Measurements from ENCODE around the gene ZSWIM7.
"Not testable (repeated sequence)": the region's sequence is repeated elsewhere in the genome, so short reads cannot be mapped to it uniquely, and the experiment has no call there.

Gene ZSWIM7

GRCh38 chr17:15996322-15996721 lies 3.2 kb downstream of the ZSWIM7 start:
- H3K36me3 Mint-ChIP-seq (ENCODE audit: low read depth) = peaks cover 39% of the 10 kb centered on the region
- no peak overlapping the region for H3K27ac Mint-ChIP-seq
- no peak overlapping the region for H3K4me3 Mint-ChIP-seq
- H3K27me3 Mint-ChIP-seq (ENCODE audit: low read depth, poor library complexity) = no peaks in the 10 kb centered on the region
- H3K4me1 Mint-ChIP-seq = peaks cover 10% of the 10 kb centered on the region
- DNase-seq = no peak
- TF ChIP-seq CTCF (IDR thresholded peaks at IDR 0.05) = no peak
- H3K9me3 Mint-ChIP-seq = peaks cover 5% of the 10 kb centered on the region

- H3K4me3 Mint-ChIP-seq = no peak overlapping the region
- peaks cover 74% of the 10 kb centered on the region for H3K36me3 Mint-ChIP-seq (ENCODE audit: low read depth)
- peaks cover 10% of the 10 kb centered on the region for H3K9me3 Mint-ChIP-seq
- DNase-seq = no peak
- TF ChIP-seq CTCF (IDR thresholded peaks at IDR 0.05) = no peak
- no peaks in the 10 kb centered on the region for H3K27me3 Mint-ChIP-seq (ENCODE audit: low read depth, poor library complexity)
- no peaks in the 10 kb centered on the region for H3K4me1 Mint-ChIP-seq
- H3K27ac Mint-ChIP-seq = peak overlapping the region; percentile 86
Observed at GRCh38 chr17:15981646-15982580, 17.6 kb downstream of the ZSWIM7 start.

GRCh38 chr17:15981208-15981607 lies 18.3 kb downstream of the ZSWIM7 start:
- Mint-ChIP-seq H3K36me3 (ENCODE audit: low read depth) (peaks cover 71% of the 10 kb centered on the region), H3K4me1 (no peaks in the 10 kb centered on the region), H3K4me3 (no peak overlapping the region), H3K27me3 (ENCODE audit: low read depth, poor library complexity) (no peaks in the 10 kb centered on the region), H3K27ac (peak overlapping the region; percentile 22), H3K9me3 (peaks cover 10% of the 10 kb centered on the region)
- DNase-seq = no peak
- TF ChIP-seq CTCF (IDR thresholded peaks at IDR 0.05) = no peak

- not testable (repeated sequence) for H3K4me3 Mint-ChIP-seq; H3K9me3 Mint-ChIP-seq; DNase-seq; H3K4me1 Mint-ChIP-seq; H3K27me3 Mint-ChIP-seq (ENCODE audit: low read depth, poor library complexity); H3K27ac Mint-ChIP-seq
- H3K36me3 Mint-ChIP-seq (ENCODE audit: low read depth) = peaks cover 72% of the 10 kb centered on the region
Observed at GRCh38 chr17:15979013-15979412, 20.5 kb downstream of the ZSWIM7 start.

DNA sequence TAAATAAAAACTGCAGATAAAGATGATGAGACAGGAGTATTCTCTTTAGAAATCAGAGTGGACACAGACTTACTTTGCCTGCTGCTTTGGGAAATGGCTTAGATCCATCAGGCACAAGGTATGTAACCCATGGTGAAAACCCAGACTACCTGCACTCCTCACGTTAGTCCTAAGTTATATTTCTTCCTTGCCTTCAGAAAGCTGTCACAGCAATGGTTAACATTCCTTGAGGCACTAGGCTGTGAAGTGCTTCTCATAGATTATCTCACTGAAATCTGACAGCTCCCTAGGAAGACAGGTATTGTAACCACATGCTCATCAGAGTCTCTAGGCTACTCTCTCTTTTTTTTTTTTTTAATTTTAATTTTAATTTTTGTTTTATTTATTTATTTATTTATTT lies 20.9 kb downstream of the ZSWIM7 start:
- H3K27me3 Mint-ChIP-seq (ENCODE audit: low read depth, poor library complexity) = peaks cover 4% of the 10 kb centered on the region
- no peak overlapping the region for H3K4me3 Mint-ChIP-seq
- no peak overlapping the region for H3K27ac Mint-ChIP-seq
- H3K4me1 Mint-ChIP-seq = no peaks in the 10 kb centered on the region
- no peak for DNase-seq
- peaks cover 71% of the 10 kb centered on the region for H3K36me3 Mint-ChIP-seq (ENCODE audit: low read depth)
- peaks cover 10% of the 10 kb centered on the region for H3K9me3 Mint-ChIP-seq
- TF ChIP-seq CTCF (IDR thresholded peaks at IDR 0.05) = no peak

- Mint-ChIP-seq H3K36me3 (ENCODE audit: low read depth) (peaks cover 74% of the 10 kb centered on the region), H3K27ac (no peak overlapping the region), H3K4me1 (no peaks in the 10 kb centered on the region), H3K27me3 (ENCODE audit: low read depth, poor library complexity) (peaks cover 4% of the 10 kb centered on the region), H3K9me3 (peaks cover 10% of the 10 kb centered on the region), H3K4me3 (no peak overlapping the region)
- no peak for TF ChIP-seq CTCF (IDR thresholded peaks at IDR 0.05)
- no peak for DNase-seq
Observed at GRCh38 chr17:15977894-15978293, 21.6 kb downstream of the ZSWIM7 start.
